Measurements from ENCODE around the gene SENP7.
"Not testable (repeated sequence)": the region's sequence is repeated elsewhere in the genome, so short reads cannot be mapped to it uniquely, and the experiment has no call there.

The SENP7 gene

GRCh38 chr3:101329016-101329673 is 183.9 kb downstream of the SENP7 start:
- DNase-seq (ENCODE audit: low read depth), result no peak

DNA sequence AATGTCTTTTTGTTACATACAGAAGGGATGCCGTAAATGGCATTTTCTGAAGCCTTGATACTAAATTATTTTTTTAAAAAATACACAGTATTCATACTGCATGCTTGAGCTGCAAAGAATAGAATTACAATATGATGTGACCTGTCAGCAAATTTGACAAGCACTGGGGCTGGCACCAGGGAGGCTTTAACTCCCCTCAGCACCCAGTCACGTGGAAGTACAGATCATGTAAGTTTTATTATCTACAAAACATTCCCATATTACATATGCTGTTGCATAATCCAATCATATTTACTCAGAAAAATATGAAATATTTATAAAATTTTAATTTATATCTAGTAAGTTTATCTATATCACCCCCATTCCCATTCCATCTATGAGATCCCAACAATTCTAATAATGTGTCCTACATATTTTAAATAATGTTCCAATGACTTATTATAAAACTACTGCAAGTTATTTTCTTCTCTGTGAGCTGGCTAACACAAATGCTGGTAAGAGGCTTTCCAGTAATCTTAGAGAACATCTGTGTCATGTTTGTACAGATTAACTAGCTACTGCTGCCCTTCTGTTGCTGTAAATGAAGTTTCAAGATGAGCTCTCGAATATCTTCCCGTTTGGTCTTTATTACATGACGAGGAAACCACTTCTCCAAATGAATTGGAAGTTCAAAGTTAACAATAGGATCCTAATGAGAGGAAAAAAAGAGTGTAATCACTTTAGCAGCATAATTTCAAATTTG is 187.4 kb downstream of the SENP7 start:
- no peak for DNase-seq (ENCODE audit: low read depth)

DNA sequence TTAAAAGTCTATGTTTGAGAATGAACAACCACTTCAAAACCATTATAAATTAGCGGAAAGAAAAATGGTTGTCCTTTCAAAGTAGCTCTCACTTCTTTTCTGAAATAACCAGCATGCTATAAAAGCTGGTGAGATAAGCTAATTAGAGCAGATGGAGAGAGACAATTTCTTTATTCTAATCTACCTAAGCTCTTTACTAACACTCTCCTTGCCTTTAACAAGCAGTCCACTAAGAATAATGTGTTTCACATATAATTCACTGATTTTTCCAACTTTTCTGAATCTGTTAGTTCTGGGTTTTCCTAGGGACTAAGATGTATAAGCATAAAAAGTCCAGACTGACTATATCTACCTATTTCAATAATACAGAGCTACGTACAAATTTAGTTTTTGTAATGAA is 192.5 kb downstream of the SENP7 start, which contains the start of gene IMPG2:
Gene IMPG2 (minus strand): TSS at position 101 of the 400 bp plus-strand sequence. CDS start 203 bp downstream, outside the sequence.
- no peak for DNase-seq (ENCODE audit: low read depth)

DNA sequence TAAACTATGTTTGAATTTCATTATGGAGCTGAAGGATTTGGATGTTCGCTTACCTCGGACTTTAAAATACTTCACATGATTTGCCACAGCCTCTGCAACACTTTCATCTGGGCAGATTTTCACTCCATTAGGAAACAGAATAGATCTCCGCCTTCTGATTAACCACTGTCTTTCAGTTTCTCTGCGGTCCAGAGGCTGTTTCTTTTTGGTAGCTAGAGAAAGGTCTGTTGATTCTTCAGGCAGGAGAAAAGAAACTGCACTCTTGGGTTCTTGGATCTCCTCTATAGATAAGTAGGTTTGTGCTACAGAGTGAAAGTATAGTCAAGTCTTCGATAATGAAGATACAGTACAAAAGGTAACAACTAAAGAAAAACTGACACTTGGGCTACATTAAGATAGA is 193.5 kb downstream of the SENP7 start:
- no peak for DNase-seq (ENCODE audit: low read depth)

DNA sequence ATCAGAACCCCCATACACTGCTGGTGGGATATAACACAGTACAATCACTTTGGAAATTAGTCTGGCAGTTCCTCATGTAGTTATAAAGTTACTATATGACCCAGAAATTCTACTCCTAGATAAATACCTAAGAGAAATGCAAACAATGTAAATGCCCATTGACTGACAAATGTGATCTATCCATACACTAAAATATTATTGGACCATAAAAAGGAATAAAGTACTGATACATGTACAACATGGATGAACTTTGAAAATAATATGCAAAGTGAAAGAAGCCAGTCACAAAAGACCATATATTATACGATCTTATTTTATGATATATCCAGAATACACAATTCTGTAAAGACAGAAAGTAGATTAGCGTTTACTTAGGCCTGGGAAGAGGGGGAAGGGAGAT is 200.5 kb downstream of the SENP7 start:
- no peak for DNase-seq (ENCODE audit: low read depth)

- no peak for DNase-seq (ENCODE audit: low read depth)
Measured at GRCh38 chr3:101311676-101312075, 201.3 kb downstream of the SENP7 start.

GRCh38 chr3:101310978-101311375 is 202.0 kb downstream of the SENP7 start:
- no peak for DNase-seq (ENCODE audit: low read depth)

DNA sequence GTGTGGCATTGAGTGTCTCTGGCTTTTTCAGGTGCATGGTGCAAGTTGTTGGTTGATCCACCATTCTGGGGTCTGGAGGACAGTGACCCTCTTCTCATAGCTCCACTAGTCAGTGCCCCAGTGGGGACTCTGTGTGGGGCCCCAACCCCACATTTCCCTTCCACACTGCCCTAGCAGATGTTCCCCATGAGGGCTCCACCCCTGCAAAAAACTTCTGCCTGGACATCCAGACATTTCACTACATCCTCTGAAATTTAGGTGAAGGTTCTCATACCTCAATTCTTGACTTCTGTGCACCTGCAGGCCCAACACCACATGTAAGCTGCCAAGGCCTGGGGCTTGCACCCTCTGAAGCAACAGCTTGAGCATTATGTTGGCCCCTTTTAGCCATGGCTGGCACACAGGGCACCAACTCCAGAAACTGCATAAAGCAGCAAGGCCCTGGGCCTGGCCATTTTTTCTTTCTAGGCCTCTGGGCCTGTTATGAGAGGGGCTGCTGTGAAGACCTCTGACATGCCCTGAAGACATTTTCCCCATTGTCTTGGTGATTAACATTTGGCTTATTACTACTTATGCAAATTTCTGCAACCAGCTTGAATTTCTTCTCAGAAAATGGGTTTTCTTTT is 204.8 kb downstream of the SENP7 start:
- DNase-seq (ENCODE audit: low read depth), result not testable (repeated sequence)

DNA sequence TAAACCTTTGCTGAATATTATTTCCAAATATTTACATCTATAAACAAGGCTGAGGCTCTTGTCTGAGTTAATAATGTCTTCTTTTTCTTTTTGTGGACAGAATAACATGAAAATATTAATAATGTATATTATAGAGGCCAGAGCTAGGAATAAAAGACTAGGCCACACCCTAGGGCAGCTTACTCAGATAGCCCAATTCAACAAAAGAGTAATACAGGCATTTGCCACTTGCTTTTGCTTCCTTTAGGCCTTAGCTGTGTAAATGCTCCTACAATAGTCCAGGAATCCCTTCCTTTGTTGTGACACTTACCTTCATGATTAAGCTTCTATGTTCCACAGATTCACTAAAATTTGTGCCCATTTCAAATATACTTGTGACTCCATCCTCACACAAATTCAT is 209.2 kb downstream of the SENP7 start:
- DNase-seq (ENCODE audit: low read depth), result no peak

GRCh38 chr3:101303089-101303731 is 209.8 kb downstream of the SENP7 start:
- DNase-seq (ENCODE audit: low read depth), result peak; percentile 2

- DNase-seq (ENCODE audit: low read depth), result no peak
Measured at GRCh38 chr3:101300073-101300472, 212.9 kb downstream of the SENP7 start.

GRCh38 chr3:101292027-101292426 is 221.0 kb downstream of the SENP7 start:
- no peak for DNase-seq (ENCODE audit: low read depth)

- DNase-seq (ENCODE audit: low read depth), result no peak
Measured at GRCh38 chr3:101288294-101288693, 224.7 kb downstream of the SENP7 start.

GRCh38 chr3:101284757-101285156 is 228.3 kb downstream of the SENP7 start:
- DNase-seq (ENCODE audit: low read depth), result no peak

GRCh38 chr3:101281521-101282030 is 231.4 kb downstream of the SENP7 start:
- DNase-seq (ENCODE audit: low read depth), result no peak

GRCh38 chr3:101279765-101280385 is 233.1 kb downstream of the SENP7 start:
- DNase-seq (ENCODE audit: low read depth), result no peak

DNA sequence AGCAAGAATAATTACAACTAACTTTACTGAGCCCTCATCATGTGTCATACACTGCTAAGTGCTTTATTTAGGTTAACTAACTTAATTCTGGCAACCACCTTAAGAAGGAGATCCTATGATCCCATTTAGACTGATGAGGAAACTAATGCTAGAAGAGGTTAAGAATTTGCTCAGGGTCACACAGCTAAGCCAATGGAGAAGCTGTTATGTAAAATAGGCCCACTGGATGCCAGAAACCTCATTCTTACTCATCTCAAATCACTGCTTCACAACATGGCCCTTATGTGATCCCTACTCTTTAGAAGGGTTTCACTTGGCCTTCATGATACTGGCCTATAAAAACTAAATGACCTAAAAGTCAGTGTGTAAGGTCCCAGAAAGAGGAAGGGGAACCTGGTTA is 233.8 kb downstream of the SENP7 start:
- no peak for DNase-seq (ENCODE audit: low read depth)

- no peak for DNase-seq (ENCODE audit: low read depth)
Measured at GRCh38 chr3:101278727-101279126, 234.3 kb downstream of the SENP7 start.
